Astrocyte (in vitro differentiated cells and primary cell): ENCODE data around the gene GNL2.

Experiments used
- CTCF ChIP-seq: IDR thresholded peaks from 2 replicates; pipeline ENCODE4 v1.5.1; 2011; ENCODE audit warnings: low read depth, mild to moderate bottlenecking, inconsistent platforms, low read length, moderate library complexity; ENCODE audit not compliant: insufficient read depth
- EZH2 ChIP-seq: IDR thresholded peaks from 2 replicates; pipeline ENCODE4 v1.6.1; 2012; ENCODE audit warnings: mild to moderate bottlenecking, low read length, inconsistent platforms; ENCODE audit not compliant: insufficient read depth

GRCh38 chr1:37570528-37571334 is 25.0 kb downstream of the GNL2 start:
- TF ChIP-seq EZH2 (no peak), CTCF (no peak)
